Nephron (organoid): Measurements from ENCODE around the gene RRN3.
"Not testable (repeated sequence)": the region's sequence is repeated elsewhere in the genome, so short reads cannot be mapped to it uniquely, and the experiment has no call there.

Source experiments
- H3K27ac Mint-ChIP-seq, 3 experiments: 2 replicates each; pipeline ENCODE4 v1.8.0; 2020; ENCODE audit warnings: mixed read lengths in 3 of 3, mild to moderate bottlenecking in 2 of 3, moderate library complexity in 1 of 3
- H3K27me3 Mint-ChIP-seq: 2 replicates; pipeline ENCODE4 v1.8.0; 2021; ENCODE audit warnings: low read depth, mild to moderate bottlenecking, moderate library complexity, mixed read lengths
- H3K36me3 Mint-ChIP-seq: 2 replicates; pipeline ENCODE4 v1.8.0; 2020; ENCODE audit warnings: low read depth, mixed read lengths
- H3K4me1 Mint-ChIP-seq: 2 replicates; pipeline ENCODE4 v1.8.0; 2020; ENCODE audit warnings: mixed read lengths
- H3K4me3 Mint-ChIP-seq, 3 experiments: 2 replicates each; pipeline ENCODE4 v1.8.0; 2020; ENCODE audit warnings: mild to moderate bottlenecking in 3 of 3, mixed read lengths in 3 of 3, moderate library complexity in 2 of 3
- H3K9me3 Mint-ChIP-seq: 2 replicates; pipeline ENCODE4 v1.8.0; 2020; ENCODE audit warnings: mixed read lengths
- TF ChIP-seq, protein P1 (sequence below), 3 experiments: fragments of 200-600 bp; sonication (generic); IDR thresholded peaks; one replicate each; pipeline ENCODE4 v1.5.0; 2021; ENCODE audit warnings: antibody characterized with exemption in 3 of 3; ENCODE audit not compliant: unreplicated experiment in 3 of 3

RRN3 gene, protein sequence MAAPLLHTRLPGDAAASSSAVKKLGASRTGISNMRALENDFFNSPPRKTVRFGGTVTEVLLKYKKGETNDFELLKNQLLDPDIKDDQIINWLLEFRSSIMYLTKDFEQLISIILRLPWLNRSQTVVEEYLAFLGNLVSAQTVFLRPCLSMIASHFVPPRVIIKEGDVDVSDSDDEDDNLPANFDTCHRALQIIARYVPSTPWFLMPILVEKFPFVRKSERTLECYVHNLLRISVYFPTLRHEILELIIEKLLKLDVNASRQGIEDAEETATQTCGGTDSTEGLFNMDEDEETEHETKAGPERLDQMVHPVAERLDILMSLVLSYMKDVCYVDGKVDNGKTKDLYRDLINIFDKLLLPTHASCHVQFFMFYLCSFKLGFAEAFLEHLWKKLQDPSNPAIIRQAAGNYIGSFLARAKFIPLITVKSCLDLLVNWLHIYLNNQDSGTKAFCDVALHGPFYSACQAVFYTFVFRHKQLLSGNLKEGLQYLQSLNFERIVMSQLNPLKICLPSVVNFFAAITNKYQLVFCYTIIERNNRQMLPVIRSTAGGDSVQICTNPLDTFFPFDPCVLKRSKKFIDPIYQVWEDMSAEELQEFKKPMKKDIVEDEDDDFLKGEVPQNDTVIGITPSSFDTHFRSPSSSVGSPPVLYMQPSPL

DNA sequence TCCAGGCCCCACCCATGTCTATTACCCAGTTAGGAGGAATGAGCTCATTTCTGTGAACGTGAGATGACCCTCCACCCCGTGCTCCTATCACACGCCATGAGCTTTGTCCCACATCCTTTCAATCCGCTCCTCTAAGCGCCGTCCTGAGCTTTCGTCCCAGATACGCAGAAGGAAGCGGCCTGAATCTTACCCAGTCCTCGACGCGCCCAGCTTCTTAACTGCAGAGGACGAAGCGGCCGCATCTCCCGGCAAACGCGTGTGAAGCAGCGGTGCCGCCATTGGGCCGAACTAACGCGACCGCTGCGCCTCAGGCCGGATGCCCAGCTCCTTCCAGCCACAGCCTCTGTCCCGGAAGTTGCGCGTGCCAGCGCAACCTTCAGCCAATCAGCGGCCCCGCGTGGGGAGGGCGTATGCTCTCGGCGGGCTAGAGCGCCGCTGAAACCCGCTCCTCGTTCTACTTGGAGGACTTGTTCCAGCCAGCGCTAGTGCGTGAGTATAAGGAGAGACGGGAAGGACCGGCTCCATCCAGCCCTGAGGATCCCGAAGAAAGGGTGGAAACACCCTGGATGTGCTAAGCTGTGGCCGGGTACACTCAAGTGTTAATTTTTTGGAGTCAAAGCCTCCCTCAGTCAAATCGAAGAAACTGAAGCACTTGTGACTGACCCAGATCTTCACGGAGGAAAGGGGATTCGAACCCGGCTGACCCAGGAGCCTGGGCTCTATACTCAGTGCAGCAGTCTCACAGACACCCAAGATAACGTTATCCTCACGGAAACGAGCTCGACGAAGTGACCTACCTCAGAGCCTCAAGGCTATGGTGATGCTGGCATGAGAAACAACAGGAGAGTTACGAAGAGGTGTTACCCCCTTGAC is at the start of gene RRN3:
RRN3 (minus strand) TSS at position 318 of the 873 bp plus-strand sequence; CDS start at position 279, 39 bp downstream.
- peaks cover 18% of the 10 kb centered on the region for H3K4me1 Mint-ChIP-seq
- peak within 1 kb of the TSS; percentile 91 to 99 (median 98) for H3K27ac Mint-ChIP-seq
- peaks cover 17% of the 10 kb centered on the region for H3K36me3 Mint-ChIP-seq
- H3K27me3 Mint-ChIP-seq, H3K9me3 Mint-ChIP-seq: not testable (repeated sequence)
- peak within 1 kb of the TSS; percentile 99 for H3K4me3 Mint-ChIP-seq

DNA sequence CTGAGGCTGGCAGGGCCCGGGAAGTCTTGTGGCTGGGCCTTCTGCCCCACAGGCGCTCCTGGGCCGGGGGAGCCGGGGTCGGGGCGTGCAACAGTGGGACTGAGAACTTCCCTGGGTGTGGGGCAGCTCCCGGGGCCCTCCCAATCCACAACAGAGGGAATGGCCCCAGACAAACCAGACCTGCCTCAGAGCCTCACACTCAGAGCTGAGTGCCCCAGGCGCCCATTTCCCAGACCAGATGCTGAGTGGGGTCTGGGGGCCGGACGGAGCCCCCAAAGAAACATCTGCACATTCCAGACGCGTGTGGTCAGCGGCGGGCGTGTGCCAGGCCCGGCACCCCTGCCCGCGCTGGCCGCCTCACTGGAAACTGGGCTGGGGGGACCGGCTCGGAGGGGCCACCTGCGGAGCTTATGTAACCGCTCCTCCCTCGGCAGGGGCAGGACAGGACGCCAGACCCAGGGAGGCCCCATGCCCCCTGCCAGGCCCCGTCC is 49.6 kb upstream of the RRN3 start:
- Mint-ChIP-seq H3K4me1 (peaks cover 12% of the 10 kb centered on the region), H3K4me3 (peak overlapping the region in 1 of 3 experiments; percentile 56)
- H3K36me3 Mint-ChIP-seq, H3K27ac Mint-ChIP-seq, H3K27me3 Mint-ChIP-seq, H3K9me3 Mint-ChIP-seq: not testable (repeated sequence)

DNA sequence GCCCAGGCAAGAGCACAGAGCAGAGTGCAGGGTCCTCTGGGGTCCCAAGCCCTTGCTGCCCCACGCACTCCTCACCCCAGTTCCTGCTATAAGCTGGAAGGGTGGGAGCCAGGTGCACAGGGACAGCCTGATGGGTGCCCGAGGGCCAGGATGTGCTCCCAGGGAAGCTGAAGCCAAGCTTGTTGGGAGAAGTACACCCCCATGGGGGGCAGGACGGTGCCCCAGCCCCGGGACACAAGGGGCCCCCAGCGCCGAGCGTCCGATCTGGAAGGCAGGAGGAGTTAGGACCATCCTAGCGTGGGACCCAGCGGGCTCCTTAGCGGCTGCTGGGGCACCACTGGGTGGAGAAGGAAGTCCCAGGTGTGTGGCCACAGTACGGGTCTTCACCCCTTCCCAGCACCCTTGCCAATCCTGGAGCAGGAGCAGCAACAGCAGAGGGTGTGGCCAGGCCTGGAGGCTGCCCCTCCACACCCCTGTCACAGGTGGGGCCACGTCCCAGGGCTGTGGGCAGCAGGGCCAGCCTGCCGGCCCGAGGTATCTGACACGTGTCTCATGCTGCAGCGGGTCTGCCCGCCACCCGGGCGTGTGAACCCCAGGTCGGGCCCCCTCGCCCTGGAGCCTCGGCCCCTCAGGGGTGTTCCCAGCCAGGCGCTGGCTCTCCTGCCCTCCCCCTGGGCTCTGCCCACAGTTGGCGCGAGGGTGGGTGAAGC is 49.0 kb upstream of the RRN3 start:
- not testable (repeated sequence) for H3K36me3 Mint-ChIP-seq, H3K4me3 Mint-ChIP-seq, H3K27ac Mint-ChIP-seq, H3K27me3 Mint-ChIP-seq, H3K9me3 Mint-ChIP-seq
- peaks cover 12% of the 10 kb centered on the region for H3K4me1 Mint-ChIP-seq

DNA sequence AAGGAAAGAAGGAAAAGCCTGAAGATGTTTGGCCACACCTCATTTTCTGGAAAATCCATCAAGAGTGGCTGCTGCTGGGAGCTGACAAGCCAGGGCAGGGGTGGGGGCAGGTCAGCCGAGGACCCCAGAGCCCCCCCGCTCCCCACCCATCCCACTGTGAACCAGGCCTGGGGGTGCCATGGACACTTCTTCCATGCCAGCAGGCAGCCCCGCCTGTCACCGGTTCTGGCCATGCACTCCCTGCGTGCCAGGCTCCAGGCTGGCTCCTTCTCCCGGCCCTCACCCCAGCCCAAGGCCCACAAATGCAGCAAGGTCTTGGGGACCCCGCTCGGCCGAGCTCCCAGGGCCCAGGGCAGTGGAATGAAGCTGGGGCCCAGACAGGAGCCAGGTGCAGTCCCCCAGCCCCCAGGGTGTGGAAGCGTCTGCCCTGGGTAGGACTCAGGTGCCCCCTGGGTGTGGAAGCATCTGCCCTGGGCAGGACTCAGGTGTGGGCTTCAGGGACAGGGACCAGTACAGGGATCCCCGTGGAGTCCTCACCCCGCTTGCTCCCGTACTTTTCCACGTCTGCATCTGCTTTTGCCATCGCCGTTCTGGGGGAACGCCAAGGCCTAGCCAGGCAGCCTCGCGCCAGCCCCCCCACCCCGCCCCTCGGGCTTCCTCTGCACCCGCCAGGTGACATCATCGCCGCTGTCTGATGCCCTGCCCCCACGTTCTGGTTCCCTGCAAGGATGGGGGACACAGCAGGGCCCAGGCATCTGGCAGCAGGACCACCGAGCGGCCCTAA is 48.2 kb upstream of the RRN3 start:
- H3K36me3 Mint-ChIP-seq, H3K9me3 Mint-ChIP-seq, H3K4me3 Mint-ChIP-seq, H3K27me3 Mint-ChIP-seq, H3K27ac Mint-ChIP-seq: not testable (repeated sequence)
- H3K4me1 Mint-ChIP-seq = peaks cover 12% of the 10 kb centered on the region

DNA sequence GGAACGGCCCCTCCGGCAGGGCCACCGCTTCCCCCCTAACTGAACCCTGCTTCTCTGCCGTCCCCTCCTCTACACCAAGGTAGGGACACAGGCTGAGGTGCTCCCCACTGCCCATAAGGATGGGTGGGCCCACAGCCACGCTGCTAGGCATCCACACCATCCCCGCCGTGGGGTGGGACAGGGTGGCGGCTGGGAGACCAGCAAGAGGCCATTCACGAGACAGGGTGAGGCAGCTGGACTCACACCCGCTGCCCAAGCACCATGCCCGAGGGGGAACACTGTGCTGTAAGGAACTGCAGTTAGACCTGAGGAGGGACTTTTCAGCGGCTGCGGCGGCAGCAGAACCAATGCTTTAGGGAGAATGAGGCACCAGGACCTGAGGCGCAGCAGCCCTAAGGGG is 47.5 kb upstream of the RRN3 start:
- no peaks in the 10 kb centered on the region for H3K27me3 Mint-ChIP-seq
- no peaks in the 10 kb centered on the region for H3K9me3 Mint-ChIP-seq
- no peaks in the 10 kb centered on the region for H3K36me3 Mint-ChIP-seq
- no peak overlapping the region for H3K27ac Mint-ChIP-seq
- TF ChIP-seq, protein P1, sequence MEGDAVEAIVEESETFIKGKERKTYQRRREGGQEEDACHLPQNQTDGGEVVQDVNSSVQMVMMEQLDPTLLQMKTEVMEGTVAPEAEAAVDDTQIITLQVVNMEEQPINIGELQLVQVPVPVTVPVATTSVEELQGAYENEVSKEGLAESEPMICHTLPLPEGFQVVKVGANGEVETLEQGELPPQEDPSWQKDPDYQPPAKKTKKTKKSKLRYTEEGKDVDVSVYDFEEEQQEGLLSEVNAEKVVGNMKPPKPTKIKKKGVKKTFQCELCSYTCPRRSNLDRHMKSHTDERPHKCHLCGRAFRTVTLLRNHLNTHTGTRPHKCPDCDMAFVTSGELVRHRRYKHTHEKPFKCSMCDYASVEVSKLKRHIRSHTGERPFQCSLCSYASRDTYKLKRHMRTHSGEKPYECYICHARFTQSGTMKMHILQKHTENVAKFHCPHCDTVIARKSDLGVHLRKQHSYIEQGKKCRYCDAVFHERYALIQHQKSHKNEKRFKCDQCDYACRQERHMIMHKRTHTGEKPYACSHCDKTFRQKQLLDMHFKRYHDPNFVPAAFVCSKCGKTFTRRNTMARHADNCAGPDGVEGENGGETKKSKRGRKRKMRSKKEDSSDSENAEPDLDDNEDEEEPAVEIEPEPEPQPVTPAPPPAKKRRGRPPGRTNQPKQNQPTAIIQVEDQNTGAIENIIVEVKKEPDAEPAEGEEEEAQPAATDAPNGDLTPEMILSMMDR (IDR thresholded peaks at IDR 0.05; ENCODE audit: unreplicated experiment in 3 of 3) = no peak
- H3K4me1 Mint-ChIP-seq = peaks cover 12% of the 10 kb centered on the region
- H3K4me3 Mint-ChIP-seq = no peak overlapping the region

DNA sequence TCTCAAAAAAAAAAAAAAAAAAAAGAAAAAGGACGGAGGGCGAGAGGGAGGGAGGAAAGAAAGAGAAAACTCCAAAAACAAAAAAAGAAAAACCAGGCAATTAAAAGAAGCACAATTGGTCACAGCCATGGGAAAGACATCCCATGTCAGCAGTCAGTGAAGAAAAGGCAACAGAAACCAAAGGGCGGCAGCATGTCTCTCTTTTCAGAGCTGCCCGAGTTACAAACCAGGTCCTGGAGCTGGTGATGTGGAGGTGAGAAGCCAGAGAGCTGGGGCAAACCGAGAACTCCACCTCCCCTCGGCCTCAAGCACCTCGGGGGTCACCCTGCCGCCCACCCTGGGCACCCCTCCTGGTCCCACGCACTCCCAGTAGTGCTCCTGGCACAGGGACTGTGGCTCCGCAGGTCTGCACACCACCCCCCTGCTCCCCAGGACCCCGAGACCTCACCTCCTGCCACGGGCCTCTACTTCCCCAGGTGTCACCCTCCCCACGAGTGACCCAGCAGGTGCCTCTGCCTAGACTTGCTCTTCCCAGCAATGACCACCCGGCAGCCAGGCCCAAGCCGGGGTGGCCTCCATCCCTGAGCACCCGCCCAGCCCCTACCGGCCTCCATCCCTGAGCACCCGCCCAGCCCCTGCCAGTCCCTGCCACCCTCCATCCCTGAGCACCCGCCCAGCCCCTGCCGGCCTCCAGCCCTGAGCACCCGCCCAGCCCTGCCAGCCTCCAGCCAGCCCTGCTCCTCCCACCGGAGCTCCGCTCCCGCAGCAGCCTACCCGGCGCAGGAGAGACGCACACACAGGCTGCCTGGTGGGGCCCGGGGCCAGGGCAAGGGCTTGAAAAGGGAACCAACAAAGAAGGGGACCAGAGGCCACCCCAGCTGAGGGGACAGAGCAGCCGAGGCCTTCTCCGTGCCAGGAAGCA is 46.6 kb upstream of the RRN3 start:
- not testable (repeated sequence) for H3K36me3 Mint-ChIP-seq, H3K27me3 Mint-ChIP-seq, H3K4me1 Mint-ChIP-seq, H3K27ac Mint-ChIP-seq, H3K9me3 Mint-ChIP-seq
- H3K4me3 Mint-ChIP-seq = peak overlapping the region in 1 of 3 experiments; percentile 19

DNA sequence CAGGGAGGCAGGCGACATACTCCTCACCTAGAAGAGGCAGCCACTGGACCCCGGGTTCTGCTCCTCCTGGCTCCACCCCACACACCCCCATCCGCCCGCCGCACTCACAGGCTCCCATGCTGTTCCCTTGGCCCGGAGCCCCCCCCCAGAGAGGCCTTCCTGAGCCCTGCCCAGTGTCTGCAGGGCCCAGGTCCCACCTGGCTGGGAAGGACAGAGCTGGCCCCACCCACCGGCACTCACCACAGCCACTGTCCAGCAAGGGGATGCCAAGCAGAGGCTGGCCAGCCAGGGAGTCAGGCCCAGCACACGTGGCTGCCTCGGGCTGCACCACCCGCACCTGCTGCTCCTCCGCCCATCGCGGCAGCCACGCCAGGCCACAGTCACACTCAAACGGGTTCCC is 43.4 kb upstream of the RRN3 start:
- H3K4me1 Mint-ChIP-seq, H3K4me3 Mint-ChIP-seq, H3K36me3 Mint-ChIP-seq, H3K27me3 Mint-ChIP-seq, H3K9me3 Mint-ChIP-seq, H3K27ac Mint-ChIP-seq: not testable (repeated sequence)

DNA sequence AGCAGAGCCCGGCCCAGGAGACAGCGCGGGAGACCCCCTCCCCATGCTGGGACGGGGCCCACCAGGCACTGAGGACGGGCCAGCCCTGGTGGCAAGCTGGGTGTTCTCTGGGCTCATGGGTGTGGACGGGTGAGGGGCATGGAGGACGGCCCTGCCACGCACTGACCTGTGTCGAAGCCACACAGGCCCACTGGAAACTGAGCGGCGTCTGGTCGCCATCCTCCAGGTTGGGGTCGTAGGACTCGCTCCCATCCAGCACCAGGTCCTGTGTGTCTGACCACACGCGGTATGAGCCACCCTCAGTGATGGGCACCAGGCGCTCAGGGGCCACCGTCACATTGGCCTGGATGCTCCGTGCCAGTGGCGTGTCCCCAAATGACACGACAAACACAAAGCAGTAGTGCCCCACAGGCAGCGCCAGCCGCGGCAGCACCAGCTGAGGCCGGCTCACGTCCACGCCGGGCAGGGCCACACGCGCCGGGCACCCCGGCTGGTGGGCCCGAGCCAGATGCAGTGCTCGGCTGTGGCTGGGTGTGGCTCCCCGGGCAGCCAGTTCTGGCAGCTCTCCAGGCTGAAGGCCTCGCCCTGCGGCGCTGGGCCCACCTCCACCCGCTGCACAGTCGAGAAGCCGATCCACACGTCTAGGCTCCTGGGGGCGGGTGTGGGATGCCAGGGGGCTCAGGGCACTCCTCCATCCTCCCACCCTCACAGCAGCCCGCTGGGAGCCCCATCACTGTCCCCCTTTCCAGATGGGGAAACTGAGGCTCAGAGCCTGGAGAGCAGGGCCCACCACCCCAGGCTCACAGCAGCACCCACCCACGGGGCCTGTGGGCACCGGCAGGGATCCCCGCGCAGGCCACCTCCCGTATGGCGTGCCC is 41.6 kb upstream of the RRN3 start:
- H3K9me3 Mint-ChIP-seq, H3K27me3 Mint-ChIP-seq, H3K4me3 Mint-ChIP-seq, H3K36me3 Mint-ChIP-seq, H3K27ac Mint-ChIP-seq, H3K4me1 Mint-ChIP-seq: not testable (repeated sequence)

DNA sequence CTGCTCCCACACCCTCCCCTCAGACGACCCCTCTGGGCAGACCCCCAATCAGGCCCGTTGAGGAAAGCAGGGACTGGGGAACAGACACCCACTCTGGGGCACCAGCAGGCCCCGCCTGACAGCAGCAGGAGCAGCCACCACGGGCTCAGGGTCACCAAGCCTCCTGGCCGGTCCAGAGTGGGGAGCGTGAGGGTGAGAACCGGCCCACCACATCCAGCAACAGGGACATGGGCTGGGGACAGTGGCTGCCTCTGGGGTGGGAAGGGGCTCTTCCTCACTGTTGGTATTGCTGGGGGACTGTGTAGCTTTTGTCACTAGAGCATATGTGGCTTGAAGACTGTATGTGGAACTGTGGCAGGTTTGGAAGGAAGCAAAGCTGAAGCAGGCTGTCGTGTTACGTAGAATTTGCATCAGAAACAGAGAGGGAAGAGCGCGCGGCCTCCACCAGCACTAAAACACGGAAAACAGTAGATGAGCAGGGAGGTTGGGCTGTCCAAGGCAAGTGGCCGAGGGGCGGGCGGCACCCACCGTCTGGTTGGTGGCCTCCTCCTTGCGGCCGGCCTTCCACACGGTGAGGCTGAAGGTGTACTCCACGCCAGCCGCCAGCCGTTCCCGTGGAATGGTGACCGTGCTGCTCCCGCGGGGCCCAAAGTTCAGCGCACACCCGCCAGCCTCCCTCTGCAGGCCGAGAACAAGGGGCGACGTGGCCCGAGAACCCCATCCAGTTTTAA is 40.8 kb upstream of the RRN3 start:
- not testable (repeated sequence) for H3K27ac Mint-ChIP-seq, H3K9me3 Mint-ChIP-seq

DNA sequence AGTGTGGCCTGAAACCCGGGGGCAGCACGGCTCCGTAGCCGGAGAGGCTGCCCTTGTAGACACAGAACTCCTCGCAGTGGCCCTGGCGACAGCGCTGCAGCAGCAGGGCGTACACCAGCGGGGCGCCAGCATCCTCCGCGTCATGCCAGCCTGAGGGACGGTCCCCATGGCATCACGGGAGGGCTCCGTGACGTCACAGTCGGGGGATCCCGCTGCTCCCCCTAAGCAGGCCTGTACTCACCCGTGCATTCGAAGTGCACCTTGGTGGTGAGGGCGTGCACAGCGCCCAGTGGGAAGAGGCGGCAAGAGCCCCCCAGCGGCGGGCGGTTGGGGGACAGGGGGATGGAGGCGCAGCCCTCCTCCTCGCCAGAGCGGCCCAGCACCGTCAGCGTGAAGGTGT is 39.5 kb upstream of the RRN3 start:
- H3K4me1 Mint-ChIP-seq, H3K27me3 Mint-ChIP-seq, H3K36me3 Mint-ChIP-seq, H3K27ac Mint-ChIP-seq, H3K9me3 Mint-ChIP-seq, H3K4me3 Mint-ChIP-seq: not testable (repeated sequence)

More for the DNA sequence above, 40.8 kb upstream of the RRN3 start:
- H3K27me3 Mint-ChIP-seq, H3K4me1 Mint-ChIP-seq, H3K4me3 Mint-ChIP-seq, H3K36me3 Mint-ChIP-seq: not testable (repeated sequence)
